Stomach smooth muscle (tissue), 2 donors: Measurements from ENCODE around the gene C18orf54.

ENCODE experiments used
- H3K27ac ChIP-seq: one replicate; pipeline ENCODE4 v1.7.0; 2013; ENCODE audit warnings: mild to moderate bottlenecking, low read length, inconsistent platforms
- H3K27me3 ChIP-seq, 2 donors: one replicate each; pipeline ENCODE4 v1.7.0; 2013; ENCODE audit warnings: low read length in 2 of 2; ENCODE audit not compliant: insufficient read depth in 2 of 2, control insufficient read depth in 1 of 2
- H3K36me3 ChIP-seq, 2 donors: one replicate each; pipeline ENCODE4 v1.7.0; 2013; ENCODE audit warnings: low read length in 2 of 2; ENCODE audit not compliant: control insufficient read depth in 2 of 2, insufficient read depth in 2 of 2
- H3K4me1 ChIP-seq: one replicate; pipeline ENCODE4 v1.7.0; 2013; ENCODE audit warnings: low read length; ENCODE audit not compliant: control insufficient read depth, insufficient read depth
- H3K4me3 ChIP-seq, 2 donors: one replicate each; pipeline ENCODE4 v1.7.0; 2013; ENCODE audit warnings: low read length in 2 of 2
- H3K9ac ChIP-seq, 2 donors: one replicate each; pipeline ENCODE4 v1.7.0; 2013; ENCODE audit warnings: low read length in 2 of 2, mild to moderate bottlenecking in 1 of 2
- H3K9me3 ChIP-seq, 2 donors: one replicate each; pipeline ENCODE4 v1.7.0; 2013; ENCODE audit warnings: low read length in 2 of 2; ENCODE audit not compliant: control insufficient read depth in 2 of 2
- donor health status: healthy.
- donor health status: Pancreatic carcinoma.

Gene C18orf54

DNA sequence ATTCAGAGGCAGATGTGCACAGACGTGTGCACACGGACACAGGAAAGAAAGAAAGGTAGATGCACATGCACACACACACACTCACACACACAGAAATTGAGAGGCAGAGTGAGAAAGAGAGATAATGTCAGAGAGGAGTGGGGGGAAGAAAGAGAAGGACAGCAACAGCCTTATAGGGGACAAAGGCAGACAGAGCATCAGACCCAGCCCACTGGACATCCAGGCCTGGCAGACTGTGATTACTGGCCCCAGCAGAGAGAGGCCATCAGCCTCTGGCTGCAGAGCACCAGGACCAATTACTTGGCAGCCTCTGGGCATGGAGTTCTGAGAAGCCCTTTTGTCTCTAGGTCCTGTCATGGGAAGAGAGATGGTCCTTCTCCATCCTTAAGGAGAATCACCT is 66.1 kb downstream of the C18orf54 start:
- Histone ChIP-seq H3K27me3 (no peaks in the 10 kb centered on the region), H3K9me3 (no peaks in the 10 kb centered on the region), H3K9ac (no peak overlapping the region), H3K27ac (no peak overlapping the region), H3K36me3 (no peaks in the 10 kb centered on the region), H3K4me1 (no peaks in the 10 kb centered on the region), H3K4me3 (no peak overlapping the region)

DNA sequence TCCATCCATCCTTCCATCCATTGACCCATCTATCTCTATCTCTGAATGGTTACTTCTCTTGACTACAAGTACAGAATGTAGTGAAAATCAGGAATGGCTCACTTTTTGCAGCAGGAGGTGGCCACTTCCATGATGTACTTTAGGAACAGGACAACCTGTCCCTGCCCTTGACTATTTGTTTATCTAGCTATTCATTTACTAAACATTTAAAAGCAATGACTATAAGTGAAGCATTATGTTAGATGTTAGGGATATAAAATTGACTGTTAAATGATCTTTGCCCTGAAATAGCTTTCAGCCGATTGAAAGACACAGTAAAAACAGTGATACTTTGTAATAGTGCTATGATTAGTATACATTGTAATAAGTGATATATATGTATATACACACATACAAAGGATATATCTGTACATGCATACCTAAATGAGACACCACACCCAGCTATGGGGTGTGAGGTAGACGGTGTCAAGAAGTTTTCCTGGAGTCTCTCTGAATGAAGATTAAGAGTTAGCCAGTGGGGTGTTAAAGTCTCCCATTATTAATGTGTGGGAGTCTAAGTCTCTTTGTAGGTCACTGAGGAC is 68.5 kb downstream of the C18orf54 start:
- Histone ChIP-seq H3K4me1 (no peaks in the 10 kb centered on the region), H3K27ac (no peak overlapping the region), H3K36me3 (no peaks in the 10 kb centered on the region), H3K9ac (no peak overlapping the region), H3K9me3 (no peaks in the 10 kb centered on the region), H3K4me3 (no peak overlapping the region), H3K27me3 (peaks cover 0 to 2% of the 10 kb centered on the region in 2 donors)
